DND-41 (cell line): ENCODE data around the gene OTOF.

Source experiments
- EZH2 ChIP-seq: IDR thresholded peaks from 3 replicates; pipeline ENCODE4 v1.6.1; 2012; ENCODE audit warnings: borderline replicate concordance, low read depth, mild to moderate bottlenecking, moderate library complexity, low read length, inconsistent platforms; ENCODE audit not compliant: severe bottlenecking
- TF ChIP-seq, protein P1 (sequence below): IDR thresholded peaks from 2 replicates; pipeline ENCODE4 v1.5.1; 2012; ENCODE audit warnings: borderline replicate concordance, low read length, moderate library complexity, mild to moderate bottlenecking; ENCODE audit not compliant: poor library complexity, severe bottlenecking; ENCODE audit errors: extremely low read depth

DNA sequence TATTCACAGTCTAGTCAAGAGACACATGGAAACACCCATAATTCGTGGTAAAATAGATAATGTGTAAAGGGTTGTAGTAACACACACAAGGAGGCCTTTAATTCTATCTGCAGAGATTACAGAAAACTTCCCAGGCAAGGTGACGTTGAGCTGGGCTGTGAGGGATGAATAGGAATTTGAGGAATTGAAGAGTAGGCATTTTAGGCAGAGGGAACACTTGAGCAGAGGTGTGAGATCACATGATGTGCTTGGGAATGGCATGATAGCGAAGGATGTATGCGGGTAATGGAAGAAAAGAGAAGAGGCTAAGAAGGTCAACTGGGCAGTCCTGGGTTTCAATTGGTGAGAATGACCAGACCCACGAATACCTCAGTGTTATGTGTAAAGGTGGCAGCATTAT lies 56.0 kb downstream of the OTOF start:
- TF ChIP-seq, protein P1, sequence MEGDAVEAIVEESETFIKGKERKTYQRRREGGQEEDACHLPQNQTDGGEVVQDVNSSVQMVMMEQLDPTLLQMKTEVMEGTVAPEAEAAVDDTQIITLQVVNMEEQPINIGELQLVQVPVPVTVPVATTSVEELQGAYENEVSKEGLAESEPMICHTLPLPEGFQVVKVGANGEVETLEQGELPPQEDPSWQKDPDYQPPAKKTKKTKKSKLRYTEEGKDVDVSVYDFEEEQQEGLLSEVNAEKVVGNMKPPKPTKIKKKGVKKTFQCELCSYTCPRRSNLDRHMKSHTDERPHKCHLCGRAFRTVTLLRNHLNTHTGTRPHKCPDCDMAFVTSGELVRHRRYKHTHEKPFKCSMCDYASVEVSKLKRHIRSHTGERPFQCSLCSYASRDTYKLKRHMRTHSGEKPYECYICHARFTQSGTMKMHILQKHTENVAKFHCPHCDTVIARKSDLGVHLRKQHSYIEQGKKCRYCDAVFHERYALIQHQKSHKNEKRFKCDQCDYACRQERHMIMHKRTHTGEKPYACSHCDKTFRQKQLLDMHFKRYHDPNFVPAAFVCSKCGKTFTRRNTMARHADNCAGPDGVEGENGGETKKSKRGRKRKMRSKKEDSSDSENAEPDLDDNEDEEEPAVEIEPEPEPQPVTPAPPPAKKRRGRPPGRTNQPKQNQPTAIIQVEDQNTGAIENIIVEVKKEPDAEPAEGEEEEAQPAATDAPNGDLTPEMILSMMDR, result no peak
- no peak for TF ChIP-seq EZH2
